LNCaP clone FGC (cell line): Measurements from ENCODE around the gene CDC40.

ENCODE experiments used
- DNase-seq: peaks from one replicate; pipeline ENCODE4 v3.0.0-alpha.2; 2011; ENCODE audit warnings: low read depth
- H3K4me3 ChIP-seq: 2 replicates; pipeline ENCODE4 v1.5.1; 2011; ENCODE audit warnings: mild to moderate bottlenecking, low read depth, low read length, control low read depth
- TF ChIP-seq, protein P1 (sequence below): IDR thresholded peaks from 2 replicates; pipeline ENCODE4 v1.5.1; 2012; ENCODE audit warnings: mild to moderate bottlenecking; ENCODE audit not compliant: control insufficient read depth, insufficient read depth; ENCODE audit errors: extremely low read depth

Gene CDC40

DNA sequence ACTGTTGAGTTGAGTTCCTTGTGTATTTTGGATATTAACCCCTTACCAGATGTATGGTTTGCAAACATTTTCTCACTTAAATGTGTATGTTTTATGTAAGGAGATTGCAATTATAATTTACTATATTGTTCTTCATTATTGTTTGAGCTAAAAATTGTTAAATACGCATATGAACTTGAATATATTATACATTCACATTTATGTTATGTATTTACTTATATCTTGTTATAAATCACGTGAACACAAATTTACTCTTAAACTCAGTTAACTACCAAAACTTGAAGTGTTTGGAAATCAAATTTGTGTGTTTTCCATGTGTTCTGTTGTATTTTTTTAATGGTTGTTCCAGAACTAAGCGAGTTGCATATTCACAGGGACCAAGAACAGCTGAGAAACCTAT lies 18.3 kb downstream of the CDC40 start:
- no peak for DNase-seq
- no peak overlapping the region for H3K4me3 ChIP-seq
- TF ChIP-seq, protein P1, sequence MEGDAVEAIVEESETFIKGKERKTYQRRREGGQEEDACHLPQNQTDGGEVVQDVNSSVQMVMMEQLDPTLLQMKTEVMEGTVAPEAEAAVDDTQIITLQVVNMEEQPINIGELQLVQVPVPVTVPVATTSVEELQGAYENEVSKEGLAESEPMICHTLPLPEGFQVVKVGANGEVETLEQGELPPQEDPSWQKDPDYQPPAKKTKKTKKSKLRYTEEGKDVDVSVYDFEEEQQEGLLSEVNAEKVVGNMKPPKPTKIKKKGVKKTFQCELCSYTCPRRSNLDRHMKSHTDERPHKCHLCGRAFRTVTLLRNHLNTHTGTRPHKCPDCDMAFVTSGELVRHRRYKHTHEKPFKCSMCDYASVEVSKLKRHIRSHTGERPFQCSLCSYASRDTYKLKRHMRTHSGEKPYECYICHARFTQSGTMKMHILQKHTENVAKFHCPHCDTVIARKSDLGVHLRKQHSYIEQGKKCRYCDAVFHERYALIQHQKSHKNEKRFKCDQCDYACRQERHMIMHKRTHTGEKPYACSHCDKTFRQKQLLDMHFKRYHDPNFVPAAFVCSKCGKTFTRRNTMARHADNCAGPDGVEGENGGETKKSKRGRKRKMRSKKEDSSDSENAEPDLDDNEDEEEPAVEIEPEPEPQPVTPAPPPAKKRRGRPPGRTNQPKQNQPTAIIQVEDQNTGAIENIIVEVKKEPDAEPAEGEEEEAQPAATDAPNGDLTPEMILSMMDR = no peak

DNA sequence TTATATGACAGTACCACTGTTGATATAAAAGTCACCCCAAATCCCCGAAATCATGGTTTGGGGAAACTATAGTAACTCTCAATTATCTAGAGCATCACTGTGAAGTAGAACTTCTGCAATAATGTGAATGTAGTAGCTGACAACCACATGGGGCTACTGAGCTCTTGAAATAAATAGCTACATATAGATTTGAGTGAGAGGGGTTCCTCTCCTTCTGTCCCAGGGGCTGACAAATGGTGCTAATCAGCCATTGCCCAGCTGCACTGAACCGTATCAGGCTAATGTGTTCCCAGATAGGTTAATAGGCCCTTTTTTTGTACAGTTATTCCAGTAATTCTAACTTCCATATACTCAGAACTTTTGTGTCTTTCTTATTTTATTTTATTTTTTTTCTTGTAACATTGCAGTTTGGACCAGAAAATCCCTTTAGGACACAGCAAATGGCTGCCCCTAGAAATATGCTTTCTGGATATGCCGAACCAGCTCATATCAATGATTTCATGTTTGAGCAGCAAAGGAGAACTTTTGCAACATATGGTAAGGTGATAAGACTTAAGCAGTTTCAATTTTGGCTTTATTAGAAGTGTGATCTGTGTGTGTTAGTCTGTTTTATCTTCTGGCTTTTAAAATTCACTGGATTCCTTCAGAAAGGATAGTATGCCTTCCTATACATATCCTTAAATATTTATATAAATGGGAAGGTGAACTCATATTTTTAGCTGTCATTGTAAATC lies 21.1 kb downstream of the CDC40 start:
- no peak for DNase-seq
- TF ChIP-seq, protein P1 = no peak
- no peak overlapping the region for H3K4me3 ChIP-seq

DNA sequence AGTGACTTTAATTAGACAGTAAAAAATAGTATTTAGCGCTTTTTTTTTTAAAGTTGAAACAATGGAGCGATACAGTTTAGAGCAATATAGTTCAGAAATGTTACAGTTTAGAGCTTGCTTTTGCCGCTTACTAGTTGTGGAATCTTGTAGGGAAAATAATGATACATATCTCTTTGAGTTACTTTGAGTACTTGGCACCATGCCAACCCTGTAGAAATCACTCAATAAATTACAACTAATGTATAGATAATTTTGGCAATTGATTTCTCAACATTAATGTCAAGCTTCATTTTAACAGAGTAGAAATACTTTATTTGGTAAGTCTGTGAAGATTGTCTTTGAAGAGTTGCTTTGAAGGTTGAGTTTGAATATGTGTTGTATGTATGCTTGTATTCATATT lies 27.4 kb downstream of the CDC40 start:
- no peak overlapping the region for H3K4me3 ChIP-seq
- no peak for DNase-seq
- TF ChIP-seq, protein P1 = no peak

DNA sequence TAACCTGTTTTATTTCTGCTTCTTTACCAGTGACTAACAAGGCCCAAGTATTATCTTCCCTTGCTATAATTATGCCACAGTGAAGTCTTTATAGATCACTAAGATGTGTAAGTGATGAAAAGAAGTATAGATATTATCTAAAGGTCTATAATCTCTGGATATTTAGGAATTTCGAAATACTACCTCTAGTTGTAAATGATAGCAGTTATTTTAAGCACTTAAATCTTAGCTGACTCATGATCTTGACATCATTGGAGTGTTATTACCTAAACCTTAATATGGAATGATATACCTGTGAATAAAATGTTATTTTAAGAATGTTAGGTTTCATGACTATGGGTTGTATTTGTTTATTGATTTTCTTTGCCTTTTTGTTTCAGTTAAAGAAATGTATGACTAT lies 31.5 kb downstream of the CDC40 start:
- TF ChIP-seq, protein P1 = no peak
- no peak overlapping the region for H3K4me3 ChIP-seq
- no peak for DNase-seq

DNA sequence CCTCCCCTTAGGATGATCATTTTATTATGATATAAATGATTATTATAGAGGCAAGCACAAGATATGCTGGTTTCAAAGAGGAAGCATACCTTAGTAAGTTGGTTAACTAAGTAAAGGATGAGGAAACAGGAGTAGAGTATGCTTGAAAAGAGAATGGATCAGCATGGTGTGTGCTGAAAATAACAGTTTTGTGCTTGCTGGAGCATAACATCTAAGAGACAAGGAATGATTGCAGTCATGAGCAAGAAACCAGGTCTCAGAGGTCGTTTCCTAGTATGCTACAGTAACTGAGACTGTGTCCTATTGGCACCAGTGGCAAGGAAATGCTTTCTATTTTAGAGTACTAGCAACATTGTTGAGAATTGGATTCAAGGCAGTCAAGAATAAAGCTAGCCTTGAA lies 34.1 kb downstream of the CDC40 start:
- H3K4me3 ChIP-seq = no peak overlapping the region
- TF ChIP-seq, protein P1 = no peak
- DNase-seq = no peak

DNA sequence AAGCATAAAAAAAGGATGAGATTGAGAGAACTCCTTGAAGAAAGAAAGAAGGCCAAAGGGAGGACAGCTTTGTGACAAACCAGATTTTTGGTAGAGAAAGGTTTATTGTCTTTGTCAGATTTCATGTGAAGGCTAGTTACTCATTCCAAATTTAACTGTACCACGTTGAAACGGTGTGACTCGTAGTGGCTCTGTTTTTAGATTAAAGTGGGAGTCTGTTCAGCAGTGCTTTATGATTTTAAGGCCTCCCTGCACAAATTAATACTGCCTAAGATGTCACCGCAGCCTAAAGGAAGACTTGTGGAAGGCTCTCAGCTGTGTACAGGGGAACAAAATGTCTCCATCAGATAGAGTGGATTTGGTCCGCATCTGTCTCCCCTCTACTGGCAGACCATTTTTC lies 35.9 kb downstream of the CDC40 start:
- DNase-seq = no peak
- TF ChIP-seq, protein P1 = no peak
- H3K4me3 ChIP-seq = no peak overlapping the region

DNA sequence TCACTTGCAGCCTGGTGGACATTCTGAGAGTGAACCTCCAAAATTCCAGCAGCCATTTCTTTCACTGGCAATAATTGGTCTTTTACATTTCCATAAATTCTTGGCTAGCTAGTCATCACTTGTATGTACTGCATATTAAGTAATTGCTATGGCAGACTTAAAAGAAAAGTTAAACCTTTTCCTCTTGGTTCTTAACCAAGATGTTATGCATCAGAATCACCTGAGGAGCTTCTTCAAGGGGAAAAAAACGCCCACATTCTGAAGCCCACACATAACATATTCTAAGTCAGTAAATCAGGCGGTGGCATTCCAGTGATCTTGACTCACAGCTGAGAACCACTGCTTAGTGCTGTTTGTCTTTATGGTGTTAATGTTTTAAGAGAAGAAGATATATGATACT lies 37.0 kb downstream of the CDC40 start:
- no peak overlapping the region for H3K4me3 ChIP-seq
- TF ChIP-seq, protein P1 = no peak
- no peak for DNase-seq
